Mononuclear cell (primary cell): ENCODE data around the gene B3GALNT1. TPM values are rescaled to one million over a fixed set of nuclear protein-coding genes. Genes with fewer than 3 reads are reported as not detected.

Experiments
- H3K27me3 ChIP-seq: 2 replicates; pipeline ENCODE4 v1.6.0; 2011; ENCODE audit warnings: low read length, control low read depth; ENCODE audit not compliant: insufficient read depth
- H3K4me1 ChIP-seq: 2 replicates; pipeline ENCODE4 v1.5.1; 2011; ENCODE audit warnings: mild to moderate bottlenecking, low read length, control low read depth; ENCODE audit not compliant: insufficient read depth
- H3K4me3 ChIP-seq: 2 replicates; pipeline ENCODE4 v1.5.1; 2011; ENCODE audit warnings: mild to moderate bottlenecking, low read length, moderate library complexity
- H3K9me3 ChIP-seq: 2 replicates; pipeline ENCODE4 v1.5.1; 2011; ENCODE audit warnings: low read depth, mild to moderate bottlenecking, control low read depth, low read length
- total RNA-seq: library from RNA; depleted of rRNA; stranded (reverse); fragments of >200 nt; gene quantifications from one replicate; pipeline ENCODE4 v1.2.3, GENCODE V29; 2012

B3GALNT1 gene
- total RNA-seq, 1 donor: 0.42 TPM

GRCh38 chr3:161101609-161102008 is 3.5 kb downstream of the B3GALNT1 start:
- Histone ChIP-seq H3K27me3 (no peaks in the 10 kb centered on the region), H3K4me1 (peaks cover 6% of the 10 kb centered on the region), H3K9me3 (no peaks in the 10 kb centered on the region), H3K4me3 (no peak overlapping the region)

GRCh38 chr3:161100994-161101393 is 4.2 kb downstream of the B3GALNT1 start:
- no peak overlapping the region for H3K4me3 ChIP-seq
- H3K4me1 ChIP-seq: peaks cover 6% of the 10 kb centered on the region
- no peaks in the 10 kb centered on the region for H3K27me3 ChIP-seq
- no peaks in the 10 kb centered on the region for H3K9me3 ChIP-seq

GRCh38 chr3:161096771-161097367 is 8.3 kb downstream of the B3GALNT1 start:
- Histone ChIP-seq H3K27me3 (no peaks in the 10 kb centered on the region), H3K9me3 (no peaks in the 10 kb centered on the region), H3K4me3 (no peak overlapping the region), H3K4me1 (no peaks in the 10 kb centered on the region)

GRCh38 chr3:161093895-161094294 is 11.3 kb downstream of the B3GALNT1 start:
- Histone ChIP-seq H3K4me3 (no peak overlapping the region), H3K4me1 (no peaks in the 10 kb centered on the region), H3K27me3 (no peaks in the 10 kb centered on the region), H3K9me3 (no peaks in the 10 kb centered on the region)

GRCh38 chr3:161084277-161084676 is 20.9 kb downstream of the B3GALNT1 start:
- peaks cover 11% of the 10 kb centered on the region for H3K4me1 ChIP-seq
- H3K27me3 ChIP-seq: no peaks in the 10 kb centered on the region
- H3K4me3 ChIP-seq: no peak overlapping the region
- no peaks in the 10 kb centered on the region for H3K9me3 ChIP-seq

- Histone ChIP-seq H3K4me3 (no peak overlapping the region), H3K27me3 (no peaks in the 10 kb centered on the region), H3K4me1 (peaks cover 11% of the 10 kb centered on the region), H3K9me3 (no peaks in the 10 kb centered on the region)
Observed at GRCh38 chr3:161083131-161083530, 22.0 kb downstream of the B3GALNT1 start.

- Histone ChIP-seq H3K27me3 (no peaks in the 10 kb centered on the region), H3K4me3 (no peak overlapping the region), H3K4me1 (peaks cover 11% of the 10 kb centered on the region), H3K9me3 (no peaks in the 10 kb centered on the region)
Observed at GRCh38 chr3:161082063-161082462, 23.1 kb downstream of the B3GALNT1 start.

GRCh38 chr3:161081633-161082032 is 23.5 kb downstream of the B3GALNT1 start:
- H3K9me3 ChIP-seq: no peaks in the 10 kb centered on the region
- no peaks in the 10 kb centered on the region for H3K27me3 ChIP-seq
- peaks cover 11% of the 10 kb centered on the region for H3K4me1 ChIP-seq
- H3K4me3 ChIP-seq: no peak overlapping the region

GRCh38 chr3:161073181-161073580 is 32.0 kb downstream of the B3GALNT1 start:
- H3K27me3 ChIP-seq: no peaks in the 10 kb centered on the region

GRCh38 chr3:161072751-161073150 is 32.4 kb downstream of the B3GALNT1 start:
- no peaks in the 10 kb centered on the region for H3K27me3 ChIP-seq
- peaks cover 34% of the 10 kb centered on the region for H3K4me1 ChIP-seq
- no peaks in the 10 kb centered on the region for H3K9me3 ChIP-seq
- H3K4me3 ChIP-seq: no peak overlapping the region

More at GRCh38 chr3:161073181-161073580, 32.0 kb downstream of the B3GALNT1 start:
- peaks cover 34% of the 10 kb centered on the region for H3K4me1 ChIP-seq
- H3K4me3 ChIP-seq: no peak overlapping the region
- no peaks in the 10 kb centered on the region for H3K9me3 ChIP-seq

- Histone ChIP-seq H3K27me3 (no peaks in the 10 kb centered on the region), H3K4me3 (no peak overlapping the region), H3K4me1 (peaks cover 36% of the 10 kb centered on the region), H3K9me3 (no peaks in the 10 kb centered on the region)
Observed at GRCh38 chr3:161072211-161072621, 32.9 kb downstream of the B3GALNT1 start.

GRCh38 chr3:161070980-161071663 is 34.0 kb downstream of the B3GALNT1 start:
- H3K27me3 ChIP-seq: no peaks in the 10 kb centered on the region
- H3K4me1 ChIP-seq: peaks cover 41% of the 10 kb centered on the region
- H3K4me3 ChIP-seq: no peak overlapping the region
- H3K9me3 ChIP-seq: no peaks in the 10 kb centered on the region

- Histone ChIP-seq H3K4me1 (peaks cover 41% of the 10 kb centered on the region), H3K9me3 (no peaks in the 10 kb centered on the region), H3K4me3 (no peak overlapping the region), H3K27me3 (no peaks in the 10 kb centered on the region)
Observed at GRCh38 chr3:161070252-161070930, 34.8 kb downstream of the B3GALNT1 start.

- H3K4me3 ChIP-seq: no peak overlapping the region
- no peaks in the 10 kb centered on the region for H3K9me3 ChIP-seq
- no peaks in the 10 kb centered on the region for H3K27me3 ChIP-seq
- peaks cover 41% of the 10 kb centered on the region for H3K4me1 ChIP-seq
Observed at GRCh38 chr3:161069511-161070251, 35.5 kb downstream of the B3GALNT1 start.

- Histone ChIP-seq H3K27me3 (no peaks in the 10 kb centered on the region), H3K4me3 (no peak overlapping the region), H3K4me1 (peaks cover 41% of the 10 kb centered on the region), H3K9me3 (no peaks in the 10 kb centered on the region)
Observed at GRCh38 chr3:161067335-161067734, 37.8 kb downstream of the B3GALNT1 start.
